Measurements from ENCODE around the gene GARS1.
A peak's percentile ranks its signal among the peaks of the same experiment; 100 is the strongest.

The GARS1 gene

DNA sequence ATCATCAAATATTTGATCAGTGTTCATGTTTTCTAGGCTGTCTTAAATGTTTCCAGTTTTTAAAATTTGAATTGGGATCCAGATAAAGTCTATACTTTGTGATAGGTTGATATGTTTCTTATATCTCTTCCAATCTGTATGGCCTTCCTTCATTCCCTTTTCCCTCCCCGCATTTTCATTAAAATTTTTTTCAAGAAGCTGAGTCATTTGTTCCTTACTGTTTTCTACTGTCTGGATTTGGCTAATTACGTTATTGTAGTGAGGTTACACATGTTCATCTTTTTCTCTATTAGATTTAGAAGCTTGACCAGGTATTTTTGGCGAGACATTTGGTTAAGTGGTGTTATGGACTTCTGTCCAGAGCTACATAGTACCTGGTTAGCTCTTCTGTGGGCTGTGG, 11.2 kb downstream of the GARS1 start:
- TF ChIP-seq, protein P1, sequence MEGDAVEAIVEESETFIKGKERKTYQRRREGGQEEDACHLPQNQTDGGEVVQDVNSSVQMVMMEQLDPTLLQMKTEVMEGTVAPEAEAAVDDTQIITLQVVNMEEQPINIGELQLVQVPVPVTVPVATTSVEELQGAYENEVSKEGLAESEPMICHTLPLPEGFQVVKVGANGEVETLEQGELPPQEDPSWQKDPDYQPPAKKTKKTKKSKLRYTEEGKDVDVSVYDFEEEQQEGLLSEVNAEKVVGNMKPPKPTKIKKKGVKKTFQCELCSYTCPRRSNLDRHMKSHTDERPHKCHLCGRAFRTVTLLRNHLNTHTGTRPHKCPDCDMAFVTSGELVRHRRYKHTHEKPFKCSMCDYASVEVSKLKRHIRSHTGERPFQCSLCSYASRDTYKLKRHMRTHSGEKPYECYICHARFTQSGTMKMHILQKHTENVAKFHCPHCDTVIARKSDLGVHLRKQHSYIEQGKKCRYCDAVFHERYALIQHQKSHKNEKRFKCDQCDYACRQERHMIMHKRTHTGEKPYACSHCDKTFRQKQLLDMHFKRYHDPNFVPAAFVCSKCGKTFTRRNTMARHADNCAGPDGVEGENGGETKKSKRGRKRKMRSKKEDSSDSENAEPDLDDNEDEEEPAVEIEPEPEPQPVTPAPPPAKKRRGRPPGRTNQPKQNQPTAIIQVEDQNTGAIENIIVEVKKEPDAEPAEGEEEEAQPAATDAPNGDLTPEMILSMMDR (IDR thresholded peaks at IDR 0.05) = no peak
- Mint-ChIP-seq H3K27me3 (ENCODE audit: low read depth, poor library complexity) (no peaks in the 10 kb centered on the region), H3K4me1 (no peaks in the 10 kb centered on the region), H3K36me3 (ENCODE audit: low read depth) (peaks cover 68% of the 10 kb centered on the region), H3K27ac (no peak overlapping the region), H3K4me3 (no peak overlapping the region), H3K9me3 (no peaks in the 10 kb centered on the region)
- no peak for DNase-seq

DNA sequence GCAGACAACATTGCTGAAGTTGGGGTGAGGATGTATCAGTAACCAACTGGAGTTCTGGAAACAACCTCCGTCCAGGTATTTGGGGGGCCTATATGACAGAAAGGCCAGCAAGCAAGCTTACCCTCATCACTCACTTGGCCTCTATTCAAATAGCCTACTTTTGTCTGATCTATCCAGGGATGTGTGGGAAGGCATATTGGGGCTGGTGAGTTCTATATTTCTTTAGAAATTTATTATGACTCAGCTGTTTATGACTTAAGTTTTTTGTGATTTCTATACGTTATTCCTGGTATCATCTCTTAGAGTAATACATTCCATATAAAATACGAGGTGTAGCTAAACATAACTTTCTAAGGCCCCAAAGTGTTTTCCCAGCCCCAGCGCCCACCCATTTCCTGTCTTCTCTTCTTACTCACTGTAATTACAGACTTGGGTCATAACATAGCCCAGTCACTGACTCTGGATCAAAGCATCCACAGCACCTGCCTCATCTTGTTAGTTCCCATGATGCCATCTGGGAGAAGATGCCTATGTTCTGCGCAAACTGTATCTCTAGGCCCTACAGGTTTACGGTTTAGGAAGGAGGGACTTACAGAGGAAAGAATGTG, 18.1 kb downstream of the GARS1 start:
- TF ChIP-seq, protein P1 (IDR thresholded peaks at IDR 0.05) = no peak
- Mint-ChIP-seq H3K9me3 (no peaks in the 10 kb centered on the region), H3K4me3 (no peak overlapping the region), H3K27me3 (ENCODE audit: low read depth, poor library complexity) (no peaks in the 10 kb centered on the region), H3K36me3 (ENCODE audit: low read depth) (peaks cover 78% of the 10 kb centered on the region), H3K27ac (peak overlapping the region; percentile 70), H3K4me1 (no peaks in the 10 kb centered on the region)
- DNase-seq = no peak

DNA sequence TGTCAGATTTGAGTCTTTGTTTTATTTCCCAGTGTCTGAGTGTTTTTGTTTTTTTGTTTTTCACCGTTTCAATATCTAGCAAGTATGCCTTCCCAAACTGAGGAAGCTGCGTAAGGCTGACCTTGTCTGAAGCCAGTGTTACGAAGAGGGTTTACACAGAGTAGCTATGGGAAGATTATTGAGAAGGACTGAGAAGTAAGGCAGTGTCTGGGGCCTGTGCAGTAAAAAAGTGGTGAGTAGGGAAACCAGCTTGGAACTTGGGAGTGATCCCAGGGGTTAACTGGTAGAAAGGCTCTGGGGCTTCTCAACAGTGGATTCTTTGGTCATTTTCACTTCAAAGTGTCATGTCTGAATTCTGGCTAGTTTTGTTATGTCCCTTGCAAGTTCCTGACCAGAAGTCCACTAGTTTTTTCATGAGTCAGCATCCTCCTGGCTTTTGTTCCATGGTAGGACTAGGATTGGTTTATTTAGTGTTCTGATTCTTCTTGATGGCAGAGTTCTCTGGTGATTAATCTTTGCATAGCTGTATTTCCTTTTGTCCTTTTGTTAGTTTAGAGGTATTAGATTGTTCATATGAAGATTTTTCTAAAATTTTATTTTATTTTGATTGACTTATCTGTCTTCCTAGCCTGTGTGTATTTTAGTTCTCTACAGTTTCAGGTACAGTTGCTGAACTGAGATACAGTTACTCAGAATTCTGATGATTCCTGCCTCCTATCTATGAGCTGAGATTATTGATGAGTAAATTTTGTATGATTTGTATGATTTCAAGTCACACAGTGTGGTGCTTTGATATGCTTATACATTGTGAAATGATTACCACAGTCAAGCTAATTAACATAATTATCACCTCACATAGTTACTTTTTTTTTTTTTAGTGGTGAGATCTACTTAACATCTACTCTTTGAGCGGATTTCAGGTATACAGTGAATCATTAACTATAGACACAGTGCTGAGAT, 19.0 kb downstream of the GARS1 start:
- no peaks in the 10 kb centered on the region for H3K27me3 Mint-ChIP-seq (ENCODE audit: low read depth, poor library complexity)
- no peaks in the 10 kb centered on the region for H3K4me1 Mint-ChIP-seq
- DNase-seq = no peak
- peaks cover 83% of the 10 kb centered on the region for H3K36me3 Mint-ChIP-seq (ENCODE audit: low read depth)
- TF ChIP-seq, protein P1 (IDR thresholded peaks at IDR 0.05) = no peak
- no peak overlapping the region for H3K4me3 Mint-ChIP-seq
- no peaks in the 10 kb centered on the region for H3K9me3 Mint-ChIP-seq
- H3K27ac Mint-ChIP-seq = peak overlapping the region; percentile 70

DNA sequence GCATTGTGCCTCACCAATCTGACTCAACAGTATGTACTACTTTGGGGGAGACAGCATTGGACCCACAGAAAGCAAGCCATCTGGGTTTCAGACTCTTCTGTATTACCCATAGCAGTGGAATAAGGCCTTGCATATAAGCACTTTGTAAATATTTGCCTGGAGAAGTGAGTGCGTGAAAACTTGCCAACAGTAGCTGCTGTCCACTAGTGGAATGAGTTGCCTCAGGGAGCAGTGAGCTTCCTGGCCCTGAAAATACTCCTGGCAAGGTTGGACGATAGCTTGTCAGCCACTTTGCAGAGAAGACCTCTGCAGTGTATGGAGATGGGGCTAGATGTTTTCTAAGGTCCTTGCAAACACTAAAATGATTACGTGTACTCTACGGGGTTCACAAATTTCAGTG, 21.6 kb downstream of the GARS1 start:
- H3K9me3 Mint-ChIP-seq = no peaks in the 10 kb centered on the region
- peaks cover 83% of the 10 kb centered on the region for H3K36me3 Mint-ChIP-seq (ENCODE audit: low read depth)
- no peak overlapping the region for H3K4me3 Mint-ChIP-seq
- H3K27ac Mint-ChIP-seq = no peak overlapping the region
- H3K27me3 Mint-ChIP-seq (ENCODE audit: low read depth, poor library complexity) = no peaks in the 10 kb centered on the region
- TF ChIP-seq, protein P1 (IDR thresholded peaks at IDR 0.05) = no peak
- no peaks in the 10 kb centered on the region for H3K4me1 Mint-ChIP-seq
- no peak for DNase-seq

DNA sequence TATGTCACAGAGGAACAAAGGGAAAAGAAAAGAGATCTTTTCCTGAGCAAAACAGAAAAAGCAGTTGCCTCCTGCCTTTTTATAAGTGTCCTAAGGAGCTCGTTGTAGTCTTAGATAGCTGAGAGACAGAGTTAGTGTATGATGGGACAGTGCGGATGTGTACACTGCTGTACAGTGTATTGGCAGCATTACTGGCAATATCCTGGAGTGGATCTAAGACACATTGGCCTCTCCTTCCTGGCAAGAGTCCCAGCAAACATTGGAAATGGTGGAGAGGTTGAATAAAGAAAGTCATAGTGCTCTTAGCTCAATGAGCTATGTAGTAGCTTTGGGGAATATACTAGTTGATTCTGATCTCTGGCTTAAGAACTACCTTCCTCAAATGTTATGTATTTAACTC, 22.7 kb downstream of the GARS1 start:
- Mint-ChIP-seq H3K9me3 (no peaks in the 10 kb centered on the region), H3K4me1 (no peaks in the 10 kb centered on the region), H3K4me3 (no peak overlapping the region), H3K27me3 (ENCODE audit: low read depth, poor library complexity) (no peaks in the 10 kb centered on the region), H3K36me3 (ENCODE audit: low read depth) (peaks cover 84% of the 10 kb centered on the region), H3K27ac (no peak overlapping the region)
- TF ChIP-seq, protein P1 (IDR thresholded peaks at IDR 0.05) = no peak
- DNase-seq = no peak

All from nephron progenitor cell (in vitro differentiated cells).